ENCODE data around the gene ASMTL.
"Not testable (repeated sequence)": the region's sequence is repeated elsewhere in the genome, so short reads cannot be mapped to it uniquely, and the experiment has no call there.

The ASMTL gene

DNA sequence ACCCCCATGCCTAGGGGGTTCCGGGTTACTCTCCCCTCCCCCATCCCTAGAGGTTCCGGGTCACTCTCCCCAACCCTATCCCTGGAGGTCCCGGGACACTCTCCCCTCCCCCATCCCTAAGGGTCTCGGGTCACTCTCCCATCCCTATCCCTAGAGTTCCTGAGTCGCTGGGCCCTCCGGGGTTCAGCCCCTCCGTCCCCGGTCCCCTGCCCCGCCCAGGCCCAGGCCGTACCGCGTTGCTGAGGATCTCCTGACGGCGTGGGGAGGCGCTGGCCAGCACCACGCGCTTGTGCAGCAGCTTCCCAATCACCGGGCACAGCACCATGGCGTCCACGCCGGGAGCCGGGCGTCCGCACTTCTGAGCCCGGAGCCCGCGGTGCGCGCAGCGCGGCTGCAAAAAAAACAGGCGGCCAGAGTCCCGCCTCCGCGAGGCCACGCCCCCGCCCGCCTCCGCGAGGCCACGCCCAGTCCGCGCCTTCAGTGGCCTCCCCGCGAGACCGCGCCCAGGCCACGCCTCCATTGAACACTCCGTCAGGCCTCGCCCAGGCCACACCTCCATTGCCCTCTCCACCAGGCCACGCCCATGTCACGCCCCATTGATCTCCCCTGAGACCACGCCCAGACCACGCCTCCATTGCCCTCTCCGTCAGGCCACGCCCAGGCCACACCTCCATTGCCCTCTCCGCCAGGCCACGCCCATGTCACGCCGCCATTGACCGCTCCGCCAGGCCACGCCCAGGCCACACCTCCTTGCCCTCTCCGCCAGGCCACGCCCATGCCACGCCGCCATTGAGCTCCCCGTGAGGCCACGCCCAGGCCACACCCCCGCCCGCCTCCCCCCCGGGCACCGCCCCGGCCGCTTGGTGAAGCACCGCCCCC is at the start of gene ASMTL:
TSS of gene ASMTL (minus strand) at position 394 of the 879 bp plus-strand sequence. CDS start at position 325, 69 bp downstream.
- no peak for DNase-seq

- DNase-seq = no peak
These were observed 49.5 kb upstream of the ASMTL start for GRCh38 chrX:1502241-1502640.

DNA sequence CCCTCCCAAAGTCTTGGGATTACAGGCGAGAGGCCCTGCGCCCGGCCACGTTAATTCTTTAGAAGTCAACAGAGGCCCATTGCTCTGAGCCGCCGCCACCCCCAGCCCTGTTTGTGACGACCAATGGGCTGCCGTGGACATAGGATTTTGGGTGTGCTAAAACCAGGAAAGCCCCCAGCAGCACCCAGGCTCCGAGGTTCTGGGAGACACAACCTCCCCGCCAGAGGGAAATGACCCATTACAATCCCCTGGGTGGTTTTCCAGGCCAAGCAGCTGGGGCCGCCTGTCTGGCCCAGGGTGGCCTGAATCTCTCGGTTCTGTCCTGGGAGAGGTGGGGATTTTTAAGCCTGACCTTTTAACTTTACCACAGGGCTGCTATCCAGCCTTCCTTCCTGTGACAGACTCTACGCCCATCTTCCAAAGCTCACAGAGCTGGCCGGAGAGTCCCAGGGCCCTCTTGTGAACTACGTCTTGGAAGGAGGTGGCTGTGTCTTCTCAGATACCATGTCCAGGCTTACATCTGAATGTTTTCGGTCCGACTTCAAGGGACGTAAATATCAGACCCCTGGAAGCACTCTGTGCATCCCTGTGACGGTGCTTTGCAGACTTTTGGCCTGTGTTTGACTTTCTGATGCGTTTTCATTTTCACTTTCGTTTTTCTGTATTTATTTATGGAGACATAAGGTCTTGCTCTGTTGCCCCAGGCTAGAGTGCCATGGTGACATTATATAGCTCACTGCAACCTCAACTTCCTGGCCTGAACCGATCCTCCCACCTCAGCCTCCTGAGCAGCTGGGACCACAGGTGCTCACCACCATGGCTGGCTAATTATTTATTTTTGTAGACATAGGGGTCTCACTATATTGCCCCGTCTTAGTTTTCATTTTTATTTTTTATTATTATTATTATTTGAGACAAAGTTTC is 48.3 kb upstream of the ASMTL start:
- peak; percentile 6 for DNase-seq

DNA sequence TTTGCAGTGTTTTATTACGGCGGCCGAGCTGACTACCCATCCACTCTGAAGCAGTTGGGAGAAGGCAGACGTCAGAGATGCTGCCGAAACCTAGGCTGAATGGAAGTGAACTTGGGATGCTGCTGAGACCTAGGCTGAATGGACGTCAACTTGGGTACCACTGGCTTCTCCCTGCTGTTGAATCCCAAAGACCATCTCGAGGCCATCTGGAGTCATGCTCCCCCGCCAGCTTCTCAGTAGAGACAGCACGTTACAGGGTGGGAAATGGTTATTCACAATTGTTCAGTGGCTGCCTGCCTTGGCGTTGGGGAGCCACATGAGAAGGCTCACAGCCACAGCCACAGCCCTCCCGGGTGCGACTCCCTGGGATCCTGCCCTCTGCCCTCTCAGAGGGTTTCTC is 43.4 kb upstream of the ASMTL start:
- DNase-seq = no peak

DNA sequence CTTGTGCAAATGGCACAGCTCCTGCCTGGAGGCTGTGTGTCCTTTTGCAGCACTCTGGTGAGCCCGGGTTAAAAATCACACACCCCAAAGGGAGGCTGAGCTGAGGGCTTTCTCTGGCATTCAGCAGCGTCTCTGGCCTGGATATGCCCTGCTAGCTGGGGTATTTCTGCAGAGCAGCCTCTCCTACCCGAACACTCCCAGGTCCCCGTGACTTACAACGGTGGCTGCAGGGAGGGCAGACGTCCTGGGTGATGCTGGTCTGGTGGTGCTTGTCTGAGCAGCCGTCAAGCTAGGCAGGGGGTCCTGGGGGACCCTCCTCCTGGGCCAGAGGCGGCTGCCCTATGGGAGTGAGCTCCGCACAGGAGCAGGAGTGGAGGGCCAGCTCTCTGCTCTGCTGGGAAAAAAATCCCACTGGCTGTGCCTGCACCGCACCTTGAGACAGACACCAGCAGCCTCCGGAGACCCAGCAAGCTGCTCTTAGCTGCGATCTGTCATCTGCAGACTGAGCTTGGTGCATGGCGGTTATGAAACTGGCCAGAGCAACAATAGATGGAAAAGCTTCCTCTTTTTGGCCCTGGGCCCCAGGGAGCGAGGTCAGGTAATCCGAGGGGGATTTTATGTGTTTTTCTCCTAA is 41.3 kb upstream of the ASMTL start:
- no peak for DNase-seq

GRCh38 chrX:1493412-1493811 is 40.7 kb upstream of the ASMTL start:
- no peak for DNase-seq

DNA sequence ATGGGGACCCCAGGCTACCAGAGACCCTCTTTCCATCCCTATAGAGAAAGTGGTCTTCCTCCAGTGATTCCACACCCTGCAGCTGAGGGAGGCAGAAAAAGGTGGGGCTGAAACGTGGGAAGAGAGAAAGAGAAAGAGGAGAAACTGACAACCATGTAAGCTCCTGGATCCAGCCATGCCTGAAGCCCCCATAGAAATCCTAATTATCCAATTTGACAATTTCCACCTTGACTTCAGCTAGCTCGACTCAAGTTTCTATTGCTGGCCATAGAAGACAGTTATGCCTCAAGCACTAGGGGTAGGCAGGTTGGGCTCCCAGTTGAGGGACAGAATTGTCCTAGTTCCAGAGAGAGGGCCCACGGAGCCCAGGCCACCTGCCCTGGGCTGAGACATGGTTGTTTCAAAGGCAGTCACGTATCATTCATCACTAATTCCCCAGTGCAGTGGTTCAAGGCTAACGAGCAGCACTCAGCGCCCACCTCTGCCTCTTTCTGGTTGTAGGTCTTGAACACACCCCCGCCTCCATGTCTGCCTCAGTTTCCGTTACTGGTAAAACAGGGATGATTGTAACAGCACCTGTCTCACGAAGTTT is 39.8 kb upstream of the ASMTL start:
- no peak for DNase-seq

DNA sequence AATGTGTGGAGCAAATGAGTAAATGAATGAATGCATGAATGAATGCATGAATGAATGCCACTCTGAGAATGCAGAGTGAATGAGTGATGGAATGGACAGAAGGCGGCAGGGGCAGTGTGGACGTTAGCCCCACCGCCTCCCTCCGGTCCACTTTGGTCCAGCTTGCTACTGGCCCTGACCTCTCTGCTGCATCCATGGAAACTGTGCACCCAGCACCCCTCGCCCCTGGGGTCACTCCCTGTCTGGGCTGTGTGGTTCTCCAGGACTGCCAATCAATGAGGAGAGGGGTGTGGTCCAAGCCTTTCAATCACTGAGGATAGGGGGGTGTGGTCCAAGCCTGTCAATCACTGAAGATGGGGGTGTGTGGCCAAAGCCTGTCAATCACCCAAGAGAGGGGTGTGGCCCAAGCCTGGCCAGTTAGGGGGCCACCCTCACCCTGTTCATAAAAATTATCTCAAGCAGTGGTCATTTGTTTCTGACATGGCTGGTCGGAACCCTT is 39.2 kb upstream of the ASMTL start:
- DNase-seq = no peak

DNA sequence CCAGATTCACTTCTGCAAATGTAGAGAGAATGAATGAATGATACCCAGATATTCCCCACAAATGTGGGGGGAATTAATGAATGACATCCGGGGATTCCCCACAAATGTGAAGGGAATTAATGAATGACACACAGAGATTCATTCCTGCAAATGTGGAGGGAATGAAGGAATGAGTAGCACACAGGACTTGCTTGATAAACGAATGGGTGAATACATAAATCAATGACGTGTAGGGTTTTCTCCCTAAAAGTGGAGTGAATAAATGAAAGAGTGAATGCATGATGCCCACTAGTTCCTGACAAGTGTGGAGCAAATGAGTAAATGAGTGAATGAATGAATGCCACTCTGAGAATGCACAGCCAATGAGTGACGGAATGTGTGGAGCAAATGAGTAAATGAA is 38.5 kb upstream of the ASMTL start:
- not testable (repeated sequence) for DNase-seq

DNA sequence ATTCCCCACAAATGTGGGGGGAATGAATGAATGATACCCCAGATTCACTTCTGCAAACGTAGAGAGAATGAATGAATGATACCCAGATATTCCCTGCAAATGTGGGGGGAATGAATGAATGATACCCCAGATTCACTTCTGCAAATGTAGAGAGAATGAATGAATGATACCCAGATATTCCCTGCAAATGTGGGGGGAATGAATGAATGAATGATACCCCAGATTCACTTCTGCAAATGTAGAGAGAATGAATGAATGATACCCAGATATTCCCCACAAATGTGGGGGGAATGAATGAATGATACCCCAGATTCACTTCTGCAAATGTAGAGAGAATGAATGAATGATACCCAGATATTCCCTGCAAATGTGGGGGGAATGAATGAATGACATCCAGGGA is 38.0 kb upstream of the ASMTL start:
- not testable (repeated sequence) for DNase-seq

- not testable (repeated sequence) for DNase-seq
These were observed 36.6 kb upstream of the ASMTL start for GRCh38 chrX:1489354-1489753.

DNA sequence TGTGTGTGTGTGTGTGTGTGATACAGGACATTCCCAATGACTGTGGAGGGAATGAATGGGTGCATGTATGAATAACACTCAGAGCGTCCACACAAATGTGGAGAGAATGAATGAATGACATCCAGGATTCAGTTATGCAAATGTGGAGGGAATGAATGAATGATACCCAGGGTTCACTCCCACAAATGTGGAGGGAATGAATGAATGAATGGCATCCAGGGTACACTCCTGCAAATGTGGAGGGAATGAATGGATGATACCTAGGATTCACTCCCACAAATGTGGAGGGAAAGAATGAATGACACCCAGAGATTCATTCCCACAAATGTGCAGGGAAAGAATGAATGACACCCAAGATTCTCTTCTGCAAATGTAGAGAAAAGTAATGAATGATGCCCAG is 36.0 kb upstream of the ASMTL start:
- DNase-seq = no peak

DNA sequence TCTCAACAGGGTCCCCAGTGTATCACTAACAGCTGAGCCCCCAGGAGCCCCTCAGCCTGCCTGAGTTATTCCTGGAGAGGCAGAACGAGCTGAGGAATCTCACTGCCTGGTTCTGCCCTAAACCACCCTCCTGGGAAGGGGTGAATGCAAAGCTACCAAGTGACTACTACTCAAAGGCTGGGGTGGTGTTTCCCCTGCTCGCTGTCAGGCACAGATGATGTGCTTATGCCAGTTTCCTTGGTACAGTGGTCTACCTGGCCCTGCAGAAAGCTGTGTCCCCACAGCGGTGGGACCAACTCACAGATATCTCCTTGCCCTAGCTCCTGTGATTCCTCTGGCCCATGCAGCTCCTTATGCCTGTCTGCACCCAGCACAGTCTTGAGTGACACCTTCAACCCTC is 35.4 kb upstream of the ASMTL start:
- DNase-seq = no peak

DNA sequence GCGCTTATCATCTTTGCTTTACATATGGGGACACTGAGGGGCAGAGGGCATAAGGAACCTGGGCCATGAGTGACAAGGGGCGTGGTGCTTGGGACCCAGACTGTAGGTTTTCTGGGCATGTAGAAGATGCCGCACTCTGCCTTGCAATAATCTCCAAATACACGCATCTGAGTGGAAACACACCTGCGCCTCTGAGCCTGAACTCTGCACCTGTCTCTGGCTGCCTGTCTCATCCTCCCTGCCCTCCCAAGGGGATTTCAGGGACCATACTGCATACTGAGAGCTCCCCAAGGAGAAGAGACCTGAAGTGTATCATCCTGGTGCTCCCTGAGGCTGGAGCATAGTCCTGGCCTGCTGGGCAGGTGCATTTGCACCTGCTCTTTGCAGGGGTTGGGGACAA is 34.7 kb upstream of the ASMTL start:
- no peak for DNase-seq

DNA sequence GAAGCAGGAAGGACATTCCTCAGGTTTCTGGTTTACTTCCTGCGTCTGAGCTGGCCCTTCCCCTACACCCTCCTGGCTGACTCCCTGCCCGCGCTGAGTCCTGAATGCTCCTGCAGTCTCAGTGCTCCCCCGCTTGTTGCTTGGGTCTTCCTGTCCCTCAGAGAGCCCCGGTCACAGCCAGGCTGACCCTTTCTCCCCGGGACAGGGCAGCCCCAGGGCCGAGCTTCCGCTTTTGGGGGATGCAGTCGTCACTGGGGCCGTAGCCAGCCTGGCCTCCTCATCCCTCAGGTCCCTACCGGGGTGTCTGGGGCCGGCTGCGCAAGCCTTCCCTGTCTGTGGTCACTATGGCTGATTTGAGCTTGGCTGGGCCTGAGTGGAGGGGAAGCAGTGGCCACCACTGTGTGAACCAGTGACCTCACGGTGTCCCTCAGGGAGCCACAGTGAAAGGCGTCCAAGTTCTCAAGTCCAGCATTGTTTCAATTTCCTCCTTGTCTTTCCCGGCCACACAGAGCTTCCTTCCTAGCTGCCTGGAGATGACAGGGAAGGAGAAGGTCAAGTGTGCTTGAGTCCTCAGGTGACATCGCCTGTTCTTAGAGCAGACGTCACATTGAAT is 34.1 kb upstream of the ASMTL start:
- no peak for DNase-seq

DNA sequence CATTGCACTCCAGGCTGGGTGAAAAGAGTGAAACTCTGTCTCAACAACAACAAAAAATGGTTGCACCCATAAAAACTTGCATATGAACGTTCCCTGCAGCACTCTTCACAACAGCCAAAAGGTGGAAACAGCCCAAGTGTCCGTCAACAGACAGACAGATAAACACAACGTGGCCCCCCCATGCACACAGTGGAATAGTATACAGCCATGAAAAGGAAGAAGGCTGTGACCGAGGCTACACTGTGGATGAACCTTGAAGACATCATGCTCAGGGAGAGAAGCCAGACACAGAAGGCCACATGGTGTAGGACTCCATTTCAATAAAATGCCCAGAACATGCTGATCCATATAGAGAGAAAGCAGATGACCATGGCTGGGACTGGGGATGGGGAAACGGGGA is 33.5 kb upstream of the ASMTL start:
- no peak for DNase-seq

DNA sequence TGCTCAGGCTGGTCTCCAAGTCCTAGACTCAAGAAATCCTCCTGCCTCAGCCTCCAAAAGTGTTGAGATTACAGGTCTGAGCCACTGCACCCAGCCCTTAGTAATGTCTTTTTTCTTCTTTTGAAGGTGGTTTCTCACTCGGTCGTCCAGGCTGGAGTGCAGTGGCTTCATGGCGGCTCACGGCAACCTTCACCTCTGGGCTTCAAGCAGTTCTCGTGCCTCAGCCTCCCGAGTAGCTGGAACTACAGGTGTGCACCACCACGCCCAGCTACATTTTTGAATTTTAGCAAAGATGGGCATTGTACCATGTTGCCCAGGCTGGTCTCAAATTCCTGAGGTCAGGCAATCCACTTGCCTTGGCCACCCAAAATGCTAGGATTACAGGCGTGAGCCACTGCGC is 32.3 kb upstream of the ASMTL start:
- no peak for DNase-seq

GRCh38 chrX:1484638-1485019 is 31.9 kb upstream of the ASMTL start:
- no peak for DNase-seq

- no peak for DNase-seq
These were observed 31.3 kb upstream of the ASMTL start for GRCh38 chrX:1483843-1484637.

DNA sequence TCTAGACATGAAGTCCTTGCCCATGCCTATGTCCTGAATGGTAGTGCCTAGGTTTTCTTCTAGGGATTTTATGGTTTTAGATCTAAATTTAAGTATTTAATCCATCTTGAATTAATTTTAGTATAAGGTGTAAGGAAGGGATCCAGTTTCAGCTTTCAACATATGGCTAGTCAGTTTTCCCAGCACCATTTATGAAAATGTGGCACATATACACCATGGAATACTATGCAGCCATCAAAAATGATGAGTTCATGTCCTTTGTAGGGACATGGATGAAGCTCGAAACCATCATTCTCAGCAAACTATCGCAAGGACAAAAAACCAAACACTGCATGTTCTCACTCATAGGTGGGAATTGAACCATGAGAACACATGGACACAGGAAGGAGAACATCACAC is 29.8 kb upstream of the ASMTL start:
- DNase-seq = not testable (repeated sequence)
